Measurements from ENCODE around the gene SPDEF.

Gene SPDEF

DNA sequence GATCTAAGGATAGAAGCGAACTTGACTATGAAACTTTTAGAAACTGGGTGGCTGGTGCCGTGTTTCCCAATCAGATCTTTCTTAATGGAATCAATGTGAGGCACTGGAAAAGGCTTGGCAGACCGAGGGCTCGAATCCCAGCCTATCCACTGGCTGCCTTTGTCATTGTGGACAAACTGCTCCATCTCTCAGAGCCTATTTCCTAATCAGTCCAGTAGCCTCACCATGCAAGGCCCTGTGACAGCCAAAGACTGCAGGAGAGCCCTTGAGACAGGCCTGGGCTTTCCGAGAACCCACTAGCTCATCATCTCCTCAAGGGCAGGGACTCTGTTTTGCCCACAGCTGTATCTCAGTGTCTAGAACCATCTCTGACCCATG, 43.4 kb downstream of the SPDEF start:
- DNase-seq, result no peak

GRCh38 chr6:34511915-34512737, 44.0 kb downstream of the SPDEF start:
- DNase-seq, result no peak

DNA sequence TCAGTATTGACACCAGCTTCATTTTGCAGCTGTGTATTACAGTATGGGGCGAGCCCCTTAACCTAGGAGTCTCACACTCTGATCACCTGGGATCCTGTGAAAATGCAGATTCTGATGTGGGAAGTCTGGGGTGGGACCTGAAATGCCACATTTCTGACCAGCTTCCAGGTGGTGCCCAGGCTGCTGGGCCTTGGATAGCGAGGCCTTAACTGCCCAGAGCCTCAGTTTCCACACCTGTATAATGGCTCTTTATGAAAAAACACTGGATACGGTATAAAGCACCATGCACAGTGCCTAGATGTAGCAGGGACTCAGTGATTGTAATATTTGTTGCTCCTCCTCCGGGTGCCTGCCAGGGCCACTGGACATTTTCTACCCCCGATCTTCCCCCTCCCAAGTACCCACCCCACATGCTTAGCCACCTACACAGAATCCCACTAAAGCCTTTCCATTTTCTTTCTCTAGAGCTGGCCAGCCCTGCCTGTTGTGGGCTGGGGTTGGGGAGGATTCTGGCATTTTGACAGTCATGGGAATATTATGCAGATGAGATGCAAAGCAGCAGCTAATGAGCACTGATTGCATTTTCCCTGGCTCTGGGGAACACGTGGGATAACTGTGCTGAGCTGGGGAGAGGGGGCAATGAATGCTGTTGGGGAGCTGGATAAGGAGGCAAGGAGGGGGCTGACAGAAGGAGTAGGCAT, 44.8 kb downstream of the SPDEF start:
- no peak for DNase-seq

DNA sequence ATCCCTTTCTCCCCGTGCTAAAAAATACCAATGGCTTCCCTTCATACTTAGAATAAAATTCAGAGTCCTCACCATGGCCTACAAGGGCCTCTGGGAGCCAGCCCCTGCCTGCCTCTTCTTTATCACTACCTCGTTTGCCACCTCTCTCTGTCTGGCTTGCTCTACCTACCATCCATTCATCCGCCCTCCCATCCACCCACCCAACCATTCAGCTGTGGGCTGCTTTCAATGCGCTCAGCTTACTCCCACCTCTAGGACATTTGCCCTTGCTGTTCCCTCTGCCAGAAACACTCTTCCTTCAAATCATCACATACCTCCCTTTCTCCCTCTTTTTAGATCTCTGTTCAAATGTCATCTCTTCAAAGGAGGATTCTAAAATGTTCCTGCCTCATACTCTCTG, 45.8 kb downstream of the SPDEF start:
- no peak for DNase-seq

- DNase-seq, result no peak
These were observed 46.3 kb downstream of the SPDEF start for GRCh38 chr6:34509782-34510181.

- no peak for DNase-seq
These were observed 47.7 kb downstream of the SPDEF start for GRCh38 chr6:34508425-34508824.

GRCh38 chr6:34506718-34507117, 49.4 kb downstream of the SPDEF start:
- no peak for DNase-seq

- DNase-seq, result no peak
These were observed 58.7 kb downstream of the SPDEF start for GRCh38 chr6:34497411-34497810.

GRCh38 chr6:34496103-34496685, 59.9 kb downstream of the SPDEF start:
- DNase-seq, result no peak

GRCh38 chr6:34494973-34495372, 61.2 kb downstream of the SPDEF start:
- DNase-seq, result no peak

- no peak for DNase-seq
These were observed 62.8 kb downstream of the SPDEF start for GRCh38 chr6:34493344-34493743.

- DNase-seq, result no peak
These were observed 65.1 kb downstream of the SPDEF start for GRCh38 chr6:34491091-34491430.

- DNase-seq, result no peak
These were observed 65.6 kb downstream of the SPDEF start for GRCh38 chr6:34490390-34491090.

DNA sequence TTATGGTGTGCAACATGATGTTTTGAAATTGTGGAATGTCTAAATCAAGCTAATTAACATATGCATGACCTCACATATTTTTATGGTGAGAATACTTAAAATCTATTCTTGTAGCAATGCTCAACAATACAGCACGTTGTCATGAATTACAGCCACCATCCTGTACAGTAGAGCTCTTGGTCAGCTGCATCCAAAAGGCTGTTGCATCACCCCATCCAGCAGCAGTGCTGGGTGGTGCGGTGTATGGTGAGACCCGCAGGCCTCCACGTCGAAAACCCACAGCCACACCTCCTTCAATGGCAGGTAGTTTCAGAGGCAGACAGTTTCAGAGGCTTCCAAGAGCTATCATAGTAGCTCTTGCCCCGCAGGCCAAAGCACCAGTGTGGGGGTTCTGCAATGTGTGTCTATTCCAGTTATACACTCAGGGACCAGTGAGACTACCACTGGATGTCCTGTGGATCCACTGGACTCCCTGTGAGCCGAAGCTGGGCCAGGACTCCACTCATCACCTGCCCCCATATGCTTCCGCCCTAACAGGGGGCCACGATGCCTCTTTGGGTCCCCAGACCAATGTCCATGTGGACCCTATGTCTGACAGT, 66.8 kb downstream of the SPDEF start:
- no peak for DNase-seq

Data from activated CD8-positive, alpha-beta memory T cell treated with anti-CD3 and anti-CD28 coated beads, Interleukin-2, amount 50 U/mL, for 4 hours (primary cell).